Thymus (tissue), 11 donors: ENCODE results near the gene GYG1. TPM values are rescaled to one million over a fixed set of nuclear protein-coding genes. Genes with fewer than 3 reads are reported as not detected.

Experiments used
- DNase-seq, 9 donors: peaks; one replicate each; pipeline ENCODE4 v3.0.0-alpha.2; 2013; ENCODE audit warnings: low spot score in 9 of 9, low read depth in 6 of 9, missing footprints in 1 of 9
- H3K27ac ChIP-seq, 2 donors: one replicate each; pipeline ENCODE4 v1.5.1; 2013; ENCODE audit warnings: control low read depth in 1 of 2, low read depth in 1 of 2, low read length in 1 of 2, mild to moderate bottlenecking in 1 of 2, moderate library complexity in 1 of 2
- H3K27me3 ChIP-seq, 2 donors: one replicate each; pipeline ENCODE4 v1.5.1; 2013; ENCODE audit warnings: low read length in 1 of 2; ENCODE audit not compliant: control insufficient read depth in 2 of 2, insufficient read depth in 1 of 2
- H3K36me3 ChIP-seq, 2 donors: one replicate each; pipeline ENCODE4 v1.5.1; 2013; ENCODE audit warnings: low read length in 1 of 2, mild to moderate bottlenecking in 1 of 2, moderate library complexity in 1 of 2; ENCODE audit not compliant: control insufficient read depth in 2 of 2, insufficient read depth in 2 of 2
- H3K4me1 ChIP-seq, 2 donors: one replicate each; pipeline ENCODE4 v1.5.1; 2013; ENCODE audit warnings: low read length in 2 of 2; ENCODE audit not compliant: control insufficient read depth in 2 of 2, insufficient read depth in 2 of 2
- H3K4me3 ChIP-seq, 2 donors: one replicate each; pipeline ENCODE4 v1.5.1; 2013; ENCODE audit warnings: low read length in 2 of 2, control low read depth in 1 of 2, mild to moderate bottlenecking in 1 of 2
- H3K9me3 ChIP-seq, 2 donors: one replicate each; pipeline ENCODE4 v1.5.1; 2013; ENCODE audit warnings: low read length in 1 of 2, mild to moderate bottlenecking in 1 of 2; ENCODE audit not compliant: control insufficient read depth in 2 of 2, insufficient read depth in 1 of 2
- WGBS: extraction: QIAGEN DNeasy Blood & Tissue Kit; methylation state at CpG from one replicate; pipeline ENCODE4 v1.1.7; 2013; 5-methylcytosine and 5-hydroxymethylcytosine counted together
- polyA plus RNA-seq: library from polyadenylated mRNA; stranded (reverse); fragments of 200-250 nt; gene quantifications from one replicate; pipeline ENCODE4 v1.2.3, GENCODE V29; 2013
- total RNA-seq: library from RNA; stranded (reverse); fragments of 120-200 nt; gene quantifications from one replicate; pipeline ENCODE4 v1.2.4, GENCODE V29; 2013
- donor health status: healthy.

The GYG1 gene
- total and polyA plus RNA-seq, 2 donors, result 12.7 to 38.9 TPM

- Histone ChIP-seq H3K4me1 (peaks cover 5% of the 10 kb centered on the region in 2 donors), H3K36me3 (no peaks in the 10 kb centered on the region), H3K27ac (no peak overlapping the region), H3K4me3 (no peak overlapping the region), H3K9me3 (no peaks in the 10 kb centered on the region), H3K27me3 (no peaks in the 10 kb centered on the region)
- WGBS, result 86% methylated on average over 4 of the region's 4 CpGs
- no peak for DNase-seq
These were observed 36.4 kb upstream of the GYG1 start for GRCh38 chr3:148954981-148955380.

DNA sequence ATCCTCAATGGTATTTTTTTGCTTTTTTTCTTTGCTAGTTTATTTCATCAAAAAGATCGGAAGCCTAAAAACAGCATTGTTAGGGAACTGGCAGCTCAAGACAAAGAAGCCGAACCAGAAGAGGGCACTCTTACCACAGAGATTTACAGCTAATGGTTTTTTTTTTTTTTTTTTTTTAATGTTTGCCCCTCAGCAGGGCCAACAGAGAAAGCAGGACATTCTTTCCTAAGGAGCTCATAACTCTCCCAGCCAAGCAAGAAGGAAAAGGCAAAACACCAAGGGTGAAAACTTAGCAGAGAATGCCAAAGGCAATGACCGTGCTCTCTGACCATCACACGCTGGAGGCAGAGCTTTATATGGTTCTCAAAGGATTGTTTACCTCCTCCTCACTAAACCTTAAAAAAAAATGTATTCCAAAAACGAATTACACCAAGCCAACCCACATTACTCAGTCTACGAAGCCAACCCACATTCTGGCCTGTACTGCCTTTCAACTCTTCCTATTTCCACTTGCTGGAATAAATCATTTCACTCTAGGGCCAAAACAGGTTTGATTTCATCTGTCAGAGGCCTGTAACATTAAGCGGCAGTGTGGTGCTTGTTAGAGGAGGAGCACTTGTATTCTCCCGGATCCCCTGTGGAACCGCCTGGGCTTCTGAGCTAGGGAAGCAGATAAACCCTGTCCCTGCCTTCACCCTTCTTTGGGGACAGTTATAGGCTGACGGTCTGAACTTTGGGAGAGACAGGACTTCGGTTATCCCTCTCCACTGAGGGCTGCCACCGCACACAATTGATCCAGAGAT is 35.6 kb upstream of the GYG1 start:
- Histone ChIP-seq H3K9me3 (no peaks in the 10 kb centered on the region), H3K4me1 (peaks cover 5% of the 10 kb centered on the region in 2 donors), H3K27me3 (no peaks in the 10 kb centered on the region), H3K4me3 (no peak overlapping the region), H3K36me3 (no peaks in the 10 kb centered on the region), H3K27ac (no peak overlapping the region)
- 75% methylated on average over 12 of the region's 12 CpGs for WGBS
- peak in 7 of 9 donors; percentile 15 to 69 (median 32) for DNase-seq

DNA sequence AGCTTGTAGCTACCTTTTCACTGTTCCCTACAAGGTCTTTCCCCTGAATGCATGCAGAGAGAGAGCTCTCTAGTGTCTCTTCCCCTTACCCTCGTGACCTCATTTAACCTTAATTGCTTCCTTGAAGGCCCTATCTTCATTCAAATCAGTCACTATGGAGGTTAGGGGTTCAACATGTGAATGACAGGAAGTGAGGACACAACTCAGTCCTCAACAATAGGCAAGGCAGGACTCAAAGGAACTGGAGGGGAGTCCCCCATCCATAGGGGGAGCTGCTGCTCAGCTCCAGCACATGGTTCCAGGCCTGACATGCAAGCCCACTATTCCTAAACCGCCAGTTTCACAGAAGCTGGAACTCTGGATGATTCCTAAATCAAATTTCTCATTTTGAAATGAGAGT is 33.8 kb upstream of the GYG1 start:
- Histone ChIP-seq H3K36me3 (no peaks in the 10 kb centered on the region), H3K4me1 (peaks cover 5% of the 10 kb centered on the region in 2 donors), H3K27me3 (no peaks in the 10 kb centered on the region), H3K4me3 (no peak overlapping the region), H3K9me3 (no peaks in the 10 kb centered on the region), H3K27ac (no peak overlapping the region)
- peak in 3 of 9 donors; percentile 9 to 46 (median 28) for DNase-seq
- WGBS, result 68% methylated on average over 2 of the region's 2 CpGs

- no peaks in the 10 kb centered on the region for H3K9me3 ChIP-seq
- no peaks in the 10 kb centered on the region for H3K27me3 ChIP-seq
- no peak for DNase-seq
- 92% methylated on average over 1 of the region's 1 CpG for WGBS
- H3K36me3 ChIP-seq, result no peaks in the 10 kb centered on the region
- peaks cover 5% of the 10 kb centered on the region in 2 donors for H3K4me1 ChIP-seq
- no peak overlapping the region for H3K4me3 ChIP-seq
- no peak overlapping the region for H3K27ac ChIP-seq
These were observed 32.6 kb upstream of the GYG1 start for GRCh38 chr3:148958696-148959095.

- no peak overlapping the region for H3K4me3 ChIP-seq
- no peaks in the 10 kb centered on the region for H3K9me3 ChIP-seq
- no peak for DNase-seq
- no peaks in the 10 kb centered on the region for H3K36me3 ChIP-seq
- H3K27me3 ChIP-seq, result no peaks in the 10 kb centered on the region
- peaks cover 0 to 2% of the 10 kb centered on the region in 2 donors for H3K4me1 ChIP-seq
- 92% methylated on average over 1 of the region's 1 CpG for WGBS
- H3K27ac ChIP-seq, result no peak overlapping the region
These were observed 28.8 kb upstream of the GYG1 start for GRCh38 chr3:148962513-148962912.

- WGBS, result 99% methylated on average over 3 of the region's 3 CpGs
- Histone ChIP-seq H3K9me3 (no peaks in the 10 kb centered on the region), H3K27me3 (no peaks in the 10 kb centered on the region), H3K4me3 (no peak overlapping the region), H3K4me1 (no peaks in the 10 kb centered on the region), H3K27ac (no peak overlapping the region), H3K36me3 (no peaks in the 10 kb centered on the region)
- DNase-seq, result no peak
These were observed 26.5 kb upstream of the GYG1 start for GRCh38 chr3:148964809-148965208.

- 97% methylated on average over 1 of the region's 1 CpG for WGBS
- H3K4me1 ChIP-seq, result no peaks in the 10 kb centered on the region
These were observed 23.0 kb upstream of the GYG1 start for GRCh38 chr3:148968321-148968720.

DNA sequence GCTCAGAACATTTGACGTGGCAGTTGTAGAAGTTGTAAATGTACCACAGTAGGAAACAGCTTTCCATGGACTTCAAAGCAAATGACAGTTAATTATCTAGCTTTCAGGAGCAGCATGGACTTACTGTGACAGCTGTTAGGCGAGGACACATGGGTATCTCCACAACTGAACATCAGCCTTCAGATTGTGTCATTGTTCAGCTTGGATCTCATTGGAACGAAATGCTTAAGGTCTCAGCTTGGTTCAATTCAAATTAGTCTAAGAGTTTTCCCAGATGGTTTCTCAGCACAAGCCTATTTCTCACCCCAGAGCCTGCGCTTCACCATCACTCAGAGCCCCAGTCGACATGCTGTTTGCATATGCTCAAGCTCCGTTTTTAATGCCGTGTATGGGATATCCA is 21.1 kb upstream of the GYG1 start:
- no peaks in the 10 kb centered on the region for H3K27me3 ChIP-seq

More at GRCh38 chr3:148968321-148968720, 23.0 kb upstream of the GYG1 start:
- H3K9me3 ChIP-seq, result no peaks in the 10 kb centered on the region
- no peaks in the 10 kb centered on the region for H3K36me3 ChIP-seq
- H3K27me3 ChIP-seq, result no peaks in the 10 kb centered on the region
- no peak for DNase-seq
- H3K27ac ChIP-seq, result no peak overlapping the region
- H3K4me3 ChIP-seq, result no peak overlapping the region

GRCh38 chr3:148971401-148972163 is 19.8 kb upstream of the GYG1 start:
- WGBS, result 100% methylated on average over 1 of the region's 1 CpG
- Histone ChIP-seq H3K4me3 (no peak overlapping the region), H3K27me3 (no peaks in the 10 kb centered on the region), H3K36me3 (no peaks in the 10 kb centered on the region), H3K9me3 (no peaks in the 10 kb centered on the region), H3K27ac (no peak overlapping the region), H3K4me1 (no peaks in the 10 kb centered on the region)
- no peak for DNase-seq

More for the DNA sequence above, 21.1 kb upstream of the GYG1 start:
- H3K27ac ChIP-seq, result no peak overlapping the region
- WGBS, result 91% methylated on average over 7 of the region's 7 CpGs
- no peaks in the 10 kb centered on the region for H3K4me1 ChIP-seq
- H3K36me3 ChIP-seq, result no peaks in the 10 kb centered on the region
- DNase-seq, result no peak
- no peak overlapping the region for H3K4me3 ChIP-seq
- no peaks in the 10 kb centered on the region for H3K9me3 ChIP-seq
